Measurements from ENCODE around the gene SCAANT1. TPM values are rescaled to one million over a fixed set of nuclear protein-coding genes. Genes with fewer than 3 reads are reported as not detected.

Gene SCAANT1
- total RNA-seq, result not detected in 2 replicates
- polyA plus RNA-seq, result 1.1 TPM in 1 of 2 replicates, not detected in the other

GRCh38 chr3:63911873-63912767, at the start of gene SCAANT1:
TSS of gene SCAANT1 (minus strand) at chr3:63912383.
- under 1% methylated on average over 43 of the region's 115 CpGs for WGBS (ENCODE audit: low lambda C conversion rate, missing lambda C conversion rate)

DNA sequence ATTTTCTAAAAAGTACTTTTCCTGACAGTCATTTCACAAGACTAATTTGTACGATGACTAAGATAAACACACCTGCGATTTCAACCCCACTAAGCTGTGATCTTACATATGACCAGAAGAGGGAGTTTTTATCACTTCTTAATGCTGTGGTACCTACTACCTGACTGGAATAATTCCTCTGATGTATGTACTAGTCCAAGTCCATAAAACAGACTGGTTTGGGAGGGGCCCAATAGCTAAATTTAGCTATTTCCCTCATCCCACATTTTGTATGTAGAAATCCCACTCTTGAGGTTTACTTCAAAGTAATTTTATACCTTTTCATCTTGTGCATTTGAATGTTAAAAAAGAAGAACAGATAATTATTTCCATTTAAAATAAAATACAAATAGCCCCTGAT, 49.7 kb upstream of the SCAANT1 start:
- Histone ChIP-seq H3K4me1 (ENCODE audit: insufficient read depth) (peaks cover 17% of the 10 kb centered on the region), H3K4me3 (no peak overlapping the region), H3K27ac (no peak overlapping the region), H3K9me2 (replicated peaks; ENCODE audit: insufficient read depth) (no peaks in the 10 kb centered on the region), H4K20me1 (ENCODE audit: insufficient read depth, poor library complexity, severe bottlenecking) (no peaks in the 10 kb centered on the region), H3K36me3 (replicated peaks; ENCODE audit: insufficient read depth, low read depth) (no peaks in the 10 kb centered on the region), H3K27me3 (no peaks in the 10 kb centered on the region), H3K4me2 (no peak overlapping the region), H3K9me3 (ENCODE audit: low read depth) (no peaks in the 10 kb centered on the region), H3K79me2 (peaks cover 34% of the 10 kb centered on the region), H2AFZ (no peak overlapping the region)
- TF ChIP-seq, protein P1, sequence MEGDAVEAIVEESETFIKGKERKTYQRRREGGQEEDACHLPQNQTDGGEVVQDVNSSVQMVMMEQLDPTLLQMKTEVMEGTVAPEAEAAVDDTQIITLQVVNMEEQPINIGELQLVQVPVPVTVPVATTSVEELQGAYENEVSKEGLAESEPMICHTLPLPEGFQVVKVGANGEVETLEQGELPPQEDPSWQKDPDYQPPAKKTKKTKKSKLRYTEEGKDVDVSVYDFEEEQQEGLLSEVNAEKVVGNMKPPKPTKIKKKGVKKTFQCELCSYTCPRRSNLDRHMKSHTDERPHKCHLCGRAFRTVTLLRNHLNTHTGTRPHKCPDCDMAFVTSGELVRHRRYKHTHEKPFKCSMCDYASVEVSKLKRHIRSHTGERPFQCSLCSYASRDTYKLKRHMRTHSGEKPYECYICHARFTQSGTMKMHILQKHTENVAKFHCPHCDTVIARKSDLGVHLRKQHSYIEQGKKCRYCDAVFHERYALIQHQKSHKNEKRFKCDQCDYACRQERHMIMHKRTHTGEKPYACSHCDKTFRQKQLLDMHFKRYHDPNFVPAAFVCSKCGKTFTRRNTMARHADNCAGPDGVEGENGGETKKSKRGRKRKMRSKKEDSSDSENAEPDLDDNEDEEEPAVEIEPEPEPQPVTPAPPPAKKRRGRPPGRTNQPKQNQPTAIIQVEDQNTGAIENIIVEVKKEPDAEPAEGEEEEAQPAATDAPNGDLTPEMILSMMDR (IDR thresholded peaks at IDR 0.05; ENCODE audit: poor library complexity), result peak; percentile 58
- TF ChIP-seq EZH2phosphoT487 (IDR thresholded peaks at IDR 0.05; ENCODE audit: low read depth, severe bottlenecking, unreplicated experiment) (no peak), EZH2 (IDR thresholded peaks at IDR 0.05; ENCODE audit: borderline replicate concordance) (no peak)
- WGBS (ENCODE audit: low lambda C conversion rate, missing lambda C conversion rate), result 40% methylated on average over 2 of the region's 2 CpGs
- peak; percentile 60 for DNase-seq (ENCODE audit: low spot score)

More at GRCh38 chr3:63911873-63912767, at the start of gene SCAANT1:
- Histone ChIP-seq H3K9me2 (replicated peaks; ENCODE audit: insufficient read depth) (no peaks in the 10 kb centered on the region), H3K79me2 (peaks cover 49% of the 10 kb centered on the region), H4K20me1 (ENCODE audit: insufficient read depth, poor library complexity, severe bottlenecking) (peaks cover 5% of the 10 kb centered on the region), H3K4me2 (peak within 1 kb of the TSS; percentile 97), H2AFZ (peak within 1 kb of the TSS; percentile 55), H3K27me3 (no peaks in the 10 kb centered on the region), H3K9me3 (ENCODE audit: low read depth) (no peaks in the 10 kb centered on the region), H3K36me3 (replicated peaks; ENCODE audit: insufficient read depth, low read depth) (peaks cover 6% of the 10 kb centered on the region), H3K4me3 (peak within 1 kb of the TSS; percentile 75), H3K27ac (peak within 1 kb of the TSS; percentile 97), H3K4me1 (ENCODE audit: insufficient read depth) (peaks cover 15% of the 10 kb centered on the region)
- TF ChIP-seq, protein P1 (IDR thresholded peaks at IDR 0.05; ENCODE audit: poor library complexity), result no peak
- TF ChIP-seq EZH2phosphoT487 (IDR thresholded peaks at IDR 0.05; ENCODE audit: low read depth, severe bottlenecking, unreplicated experiment) (no peak), EZH2 (IDR thresholded peaks at IDR 0.05; ENCODE audit: borderline replicate concordance) (no peak)
- peak; percentile 94 for DNase-seq (ENCODE audit: low spot score)

DNA sequence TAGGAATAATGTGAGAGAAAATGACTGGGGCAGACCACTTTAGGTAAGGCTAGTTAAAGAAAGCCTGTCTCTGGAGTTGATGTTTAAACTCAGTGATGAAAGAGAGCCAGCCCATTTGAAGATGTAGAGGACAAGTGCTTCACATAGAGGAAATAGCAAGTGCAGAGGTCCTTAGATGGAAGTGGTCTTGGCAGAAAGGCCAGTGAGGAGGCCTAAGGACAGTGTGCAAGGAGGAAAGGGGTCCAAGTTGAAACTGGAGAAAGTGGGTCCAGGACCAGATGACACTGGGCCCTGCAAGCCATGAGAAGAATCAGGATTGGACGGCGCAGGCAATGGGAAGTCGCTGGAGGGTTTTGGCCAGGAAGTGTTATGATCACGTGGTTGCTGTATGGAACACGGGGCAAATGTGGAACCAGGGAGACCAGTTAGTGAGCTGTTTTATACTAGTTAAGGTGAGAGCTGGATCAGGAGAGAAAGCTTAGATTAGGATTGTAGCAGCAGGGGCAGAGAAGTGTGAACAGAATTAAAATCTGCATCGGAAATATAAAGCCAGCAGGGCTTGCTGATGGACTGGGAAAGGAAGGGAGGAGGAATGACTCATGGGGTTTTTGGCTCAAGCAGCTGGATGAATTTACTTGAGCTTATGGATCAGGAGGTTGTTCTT, 48.0 kb upstream of the SCAANT1 start:
- no peaks in the 10 kb centered on the region for H3K9me2 ChIP-seq (replicated peaks; ENCODE audit: insufficient read depth)
- no peaks in the 10 kb centered on the region for H3K27me3 ChIP-seq
- 81% methylated on average over 6 of the region's 6 CpGs for WGBS (ENCODE audit: low lambda C conversion rate, missing lambda C conversion rate)
- TF ChIP-seq, protein P1 (IDR thresholded peaks at IDR 0.05; ENCODE audit: poor library complexity), result no peak
- TF ChIP-seq EZH2phosphoT487 (IDR thresholded peaks at IDR 0.05; ENCODE audit: low read depth, severe bottlenecking, unreplicated experiment), result no peak
- no peak for TF ChIP-seq EZH2 (IDR thresholded peaks at IDR 0.05; ENCODE audit: borderline replicate concordance)
- no peak for DNase-seq (ENCODE audit: low spot score)
- no peaks in the 10 kb centered on the region for H3K36me3 ChIP-seq (replicated peaks; ENCODE audit: insufficient read depth, low read depth)
- H3K79me2 ChIP-seq, result peaks cover 25% of the 10 kb centered on the region
- no peak overlapping the region for H3K4me3 ChIP-seq
- no peak overlapping the region for H2AFZ ChIP-seq
- peaks cover 9% of the 10 kb centered on the region for H3K4me1 ChIP-seq (ENCODE audit: insufficient read depth)
- H4K20me1 ChIP-seq (ENCODE audit: insufficient read depth, poor library complexity, severe bottlenecking), result no peaks in the 10 kb centered on the region
- no peak overlapping the region for H3K4me2 ChIP-seq
- H3K27ac ChIP-seq, result no peak overlapping the region
- H3K9me3 ChIP-seq (ENCODE audit: low read depth), result no peaks in the 10 kb centered on the region

All from hepatocyte (in vitro differentiated cells).